SK-N-SH treated with all-trans-retinoic acid at 6 μM for 48 hours (cell line): Measurements from ENCODE around the gene OR2V1.

Source experiments
- ARNTL ChIP-seq: fragments of 450-650 bp; formaldehyde crosslinking; IDR thresholded peaks from 2 replicates; pipeline ENCODE4 v1.5.0; 2020; ENCODE audit warnings: low read depth, mild to moderate bottlenecking, moderate library complexity, borderline replicate concordance
- BACH2 ChIP-seq: fragments of 250-450 bp; sonication (Bioruptor Pico); IDR thresholded peaks from 2 replicates; pipeline ENCODE4 v1.9.0; 2021; ENCODE audit warnings: mild to moderate bottlenecking, borderline replicate concordance
- CSDC2 ChIP-seq: fragments of 250-450 bp; sonication (Bioruptor Pico); IDR thresholded peaks from 2 replicates; pipeline ENCODE4 v1.5.0; 2020; ENCODE audit warnings: mild to moderate bottlenecking, moderate library complexity
- GLIS3 ChIP-seq: fragments of 250-450 bp; sonication (Bioruptor Pico); IDR thresholded peaks from 2 replicates; pipeline ENCODE4 v1.5.0; 2020; ENCODE audit warnings: mild to moderate bottlenecking, moderate library complexity
- POU6F1 ChIP-seq: fragments of 250-450 bp; sonication (Bioruptor Pico); IDR thresholded peaks from 2 replicates; pipeline ENCODE4 v1.8.0; 2021; ENCODE audit warnings: low read depth, mild to moderate bottlenecking, moderate library complexity, borderline replicate concordance
- PPARA ChIP-seq: fragments of 250-450 bp; sonication (Bioruptor Pico); IDR thresholded peaks from 2 replicates; pipeline ENCODE4 v1.5.0; 2020; ENCODE audit warnings: mild to moderate bottlenecking, borderline replicate concordance
- RARB ChIP-seq: fragments of 250-450 bp; sonication (Bioruptor Pico); IDR thresholded peaks from 2 replicates; pipeline ENCODE4 v1.8.0; 2021; ENCODE audit warnings: mild to moderate bottlenecking, moderate library complexity
- ZC3H10 ChIP-seq: fragments of 250-450 bp; sonication (Bioruptor Pico); IDR thresholded peaks from 2 replicates; pipeline ENCODE4 v1.5.1; 2021; ENCODE audit warnings: mild to moderate bottlenecking, moderate library complexity
- ZFP3 ChIP-seq: fragments of 250-450 bp; sonication (Bioruptor Pico); IDR thresholded peaks from 2 replicates; pipeline ENCODE4 v1.5.0; 2020; ENCODE audit warnings: mild to moderate bottlenecking, moderate library complexity
- ZFP30 ChIP-seq: fragments of 450-650 bp; formaldehyde crosslinking; IDR thresholded peaks from 2 replicates; pipeline ENCODE4 v1.5.0; 2022; ENCODE audit warnings: mild to moderate bottlenecking, moderate library complexity
- ZNF565 ChIP-seq: fragments of 450-650 bp; formaldehyde crosslinking; conservative IDR thresholded peaks from 2 replicates; pipeline ENCODE4 v1.5.0; 2020; ENCODE audit warnings: low read depth, mild to moderate bottlenecking, moderate library complexity
- ZNF70 ChIP-seq: fragments of 450-650 bp; formaldehyde crosslinking; IDR thresholded peaks from 2 replicates; pipeline ENCODE4 v1.5.0; 2020; ENCODE audit warnings: mild to moderate bottlenecking, moderate library complexity
- TF ChIP-seq, protein P1 (sequence below): fragments of 250-450 bp; sonication (Bioruptor Pico); IDR thresholded peaks from 2 replicates; pipeline ENCODE4 v1.8.0; 2020; ENCODE audit warnings: mild to moderate bottlenecking, moderate library complexity, borderline replicate concordance

DNA sequence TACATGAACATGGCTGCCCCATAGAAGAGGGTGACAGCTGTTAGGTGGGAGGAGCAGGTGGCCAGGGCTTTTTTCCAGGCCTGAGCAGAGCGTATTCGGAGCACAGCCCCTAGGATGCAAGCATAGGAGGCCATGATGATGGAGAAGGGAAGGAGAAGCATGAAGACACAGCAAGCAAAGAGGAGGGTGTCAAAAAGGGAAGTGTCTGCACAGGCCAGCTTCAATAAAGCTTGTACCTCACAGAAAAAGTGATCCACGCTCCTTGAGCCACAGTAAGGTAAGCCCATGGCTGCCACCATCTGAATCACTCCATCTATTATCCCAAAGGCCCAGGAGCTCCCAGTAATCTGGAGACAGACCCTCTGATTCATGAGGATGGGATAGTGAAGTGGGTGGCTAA lies 6.4 kb downstream of the OR2V1 start:
- TF ChIP-seq RARB (CRISPR knock-in tag) (no peak), ZFP3 (CRISPR knock-in tag) (no peak), ZFP30 (CRISPR knock-in tag) (no peak), BACH2 (CRISPR knock-in tag) (no peak), PPARA (no peak), ZNF70 (CRISPR knock-in tag) (no peak), ZC3H10 (CRISPR knock-in tag) (no peak), ZNF565 (CRISPR knock-in tag) (no peak), GLIS3 (CRISPR knock-in tag) (no peak), CSDC2 (CRISPR knock-in tag) (no peak), ARNTL (CRISPR knock-in tag) (no peak), POU6F1 (CRISPR knock-in tag) (no peak)
- TF ChIP-seq, protein P1, sequence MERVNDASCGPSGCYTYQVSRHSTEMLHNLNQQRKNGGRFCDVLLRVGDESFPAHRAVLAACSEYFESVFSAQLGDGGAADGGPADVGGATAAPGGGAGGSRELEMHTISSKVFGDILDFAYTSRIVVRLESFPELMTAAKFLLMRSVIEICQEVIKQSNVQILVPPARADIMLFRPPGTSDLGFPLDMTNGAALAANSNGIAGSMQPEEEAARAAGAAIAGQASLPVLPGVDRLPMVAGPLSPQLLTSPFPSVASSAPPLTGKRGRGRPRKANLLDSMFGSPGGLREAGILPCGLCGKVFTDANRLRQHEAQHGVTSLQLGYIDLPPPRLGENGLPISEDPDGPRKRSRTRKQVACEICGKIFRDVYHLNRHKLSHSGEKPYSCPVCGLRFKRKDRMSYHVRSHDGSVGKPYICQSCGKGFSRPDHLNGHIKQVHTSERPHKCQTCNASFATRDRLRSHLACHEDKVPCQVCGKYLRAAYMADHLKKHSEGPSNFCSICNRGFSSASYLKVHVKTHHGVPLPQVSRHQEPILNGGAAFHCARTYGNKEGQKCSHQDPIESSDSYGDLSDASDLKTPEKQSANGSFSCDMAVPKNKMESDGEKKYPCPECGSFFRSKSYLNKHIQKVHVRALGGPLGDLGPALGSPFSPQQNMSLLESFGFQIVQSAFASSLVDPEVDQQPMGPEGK (CRISPR knock-in tag), result no peak
